Vagina (tissue), 2 donors: ENCODE measurements around the gene RAPGEF5.

Experiments
- CTCF ChIP-seq, 3 experiments: fragments of 450-650 bp in 2 of 3; fragments of 200-600 bp in 1 of 3; sonication (generic) in 1 of 3; IDR thresholded peaks; one replicate each; pipeline ENCODE4 v1.5.1; 2017 to 2019; ENCODE audit warnings: antibody characterized with exemption in 3 of 3, mild to moderate bottlenecking in 2 of 3, moderate library complexity in 2 of 3
- POLR2AphosphoS5 ChIP-seq, 2 donors: sonication (generic); formaldehyde crosslinking; IDR thresholded peaks; one replicate each; pipeline ENCODE4 v1.9.0; 2017; ENCODE audit warnings: antibody characterized with exemption in 2 of 2, mild to moderate bottlenecking in 2 of 2, low read depth in 1 of 2; ENCODE audit not compliant: insufficient read depth in 1 of 2

- TF ChIP-seq CTCF (IDR thresholded peaks at IDR 0.05) (no peak), POLR2AphosphoS5 (IDR thresholded peaks at IDR 0.05; ENCODE audit: insufficient read depth in 1 of 2, low read depth in 1 of 2) (no peak)
Measured at GRCh38 chr7:22275661-22276060, 81.3 kb downstream of the RAPGEF5 start.
